Caco-2 (cell line): Measurements from ENCODE around the gene HHIPL1. TPM values are rescaled to one million over a fixed set of nuclear protein-coding genes. Genes with fewer than 3 reads are reported as not detected.

ENCODE experiments used
- BruUV-seq: library from RNA; stranded (reverse); fragments of 400-500 nt; replicated peaks from 2 replicates; lab custom pipeline; 2021; lab: Mats Ljungman, UMichigan
- CTCF ChIA-PET: fragments of 300-600 bp; sonication (Branson Sonifier 250); formaldehyde crosslinking; loops from one replicate; lab custom pipeline; 2022; ENCODE audit warnings: antibody characterized with exemption; lab: Charles Lee
- POLR2A ChIA-PET: fragments of 300-600 bp; sonication (Branson Sonifier 250); formaldehyde crosslinking; loops from one replicate; lab custom pipeline; 2022; ENCODE audit warnings: antibody characterized with exemption; lab: Charles Lee
- DNase-seq, 2 experiments: peaks; one replicate each; pipeline versions ENCODE4 v3.0.0 to v3.0.0-alpha.2; 2020 to 2022
- H3K27me3 ChIP-seq: replicated peaks from 2 replicates; pipeline ENCODE4 v1.6.0; 2011; ENCODE audit warnings: low read length; ENCODE audit not compliant: control insufficient read depth, insufficient read depth
- H3K36me3 ChIP-seq: 2 replicates; pipeline ENCODE4 v1.5.1; 2011; ENCODE audit warnings: low read length; ENCODE audit not compliant: control insufficient read depth, insufficient read depth
- H3K4me1 ChIP-seq: fragments of 250-450 bp; sonication (Bioruptor Pico); 2 replicates; pipeline ENCODE4 v1.5.1; 2020; ENCODE audit warnings: mild to moderate bottlenecking
- H3K4me3 ChIP-seq: 2 replicates; pipeline ENCODE4 v1.5.1; 2011; ENCODE audit warnings: low read depth, mild to moderate bottlenecking, control low read depth, low read length
- H3K9me3 ChIP-seq: fragments of 250-450 bp; sonication (Bioruptor Pico); 2 replicates; pipeline ENCODE4 v1.5.1; 2020; ENCODE audit warnings: mild to moderate bottlenecking, moderate library complexity
- H3K27ac Mint-ChIP-seq: one replicate; pipeline ENCODE4 v1.8.0; 2022; ENCODE audit warnings: mixed read lengths; ENCODE audit not compliant: unreplicated experiment
- H3K27me3 Mint-ChIP-seq: one replicate; pipeline ENCODE4 v1.8.0; 2022; ENCODE audit warnings: mixed read lengths; ENCODE audit not compliant: insufficient read depth, unreplicated experiment
- H3K36me3 Mint-ChIP-seq: one replicate; pipeline ENCODE4 v1.8.0; 2022; ENCODE audit warnings: mild to moderate bottlenecking, mixed read lengths; ENCODE audit not compliant: insufficient read depth, unreplicated experiment
- H3K4me1 Mint-ChIP-seq: one replicate; pipeline ENCODE4 v1.8.0; 2022; ENCODE audit warnings: low read depth, mixed read lengths; ENCODE audit not compliant: unreplicated experiment
- H3K4me3 Mint-ChIP-seq: one replicate; pipeline ENCODE4 v1.8.0; 2022; ENCODE audit warnings: mild to moderate bottlenecking, moderate library complexity, mixed read lengths; ENCODE audit not compliant: unreplicated experiment
- H3K9me3 Mint-ChIP-seq: one replicate; pipeline ENCODE4 v1.8.0; 2022; ENCODE audit warnings: mixed read lengths; ENCODE audit not compliant: unreplicated experiment
- CTCF ChIP-seq, 2 experiments: fragments of 200-600 bp in 1 of 2; IDR thresholded peaks; 1 replicate in 1 of 2; 2 replicates in 1 of 2; pipeline versions ENCODE4 v1.5.1 to v1.8.0; 2011 to 2022; ENCODE audit warnings: antibody characterized with exemption in 1 of 2, control low read depth in 1 of 2, inconsistent platforms in 1 of 2, low read depth in 1 of 2, low read length in 1 of 2, mild to moderate bottlenecking in 1 of 2, moderate library complexity in 1 of 2; ENCODE audit not compliant: insufficient read depth in 1 of 2, severe bottlenecking in 1 of 2, unreplicated experiment in 1 of 2
- intact Hi-C: fragments of 100-400 bp; cut with micrococcal nuclease; formaldehyde crosslinking; loops from one replicate; pipeline ENCODE4 v1.10.0; 2022; ENCODE audit not compliant: unreplicated experiment
- total RNA-seq: library from RNA; stranded (reverse); gene quantifications from 2 replicates; pipeline ENCODE4 v1.2.3, GENCODE V29; 2022

HHIPL1 gene
- total RNA-seq, 1 experiment from 2014 or later: 2.9 TPM

- Mint-ChIP-seq H3K4me1 (peaks cover 2% of the 10 kb centered on the region), H3K27ac (no peak overlapping the region), H3K36me3 (peaks cover 1% of the 10 kb centered on the region), H3K4me3 (no peak overlapping the region), H3K9me3 (no peaks in the 10 kb centered on the region), H3K27me3 (peaks cover 3% of the 10 kb centered on the region)
- Histone ChIP-seq H3K4me1 (0 out of 2 replicates have a peak, but pooled peaks cover under 1% of the 10 kb centered on the region), H3K4me3 (no peak overlapping the region), H3K36me3 (no peaks in the 10 kb centered on the region), H3K9me3 (peaks cover 15% of the 10 kb centered on the region), H3K27me3 (no peaks in the 10 kb centered on the region)
- no peak for TF ChIP-seq CTCF (IDR thresholded peaks at IDR 0.05; ENCODE audit: insufficient read depth in 1 of 2, low read depth in 1 of 2, low read length in 1 of 2, severe bottlenecking in 1 of 2, unreplicated experiment in 1 of 2)
- BruUV-seq: no TSS peak
- POLR2A ChIA-PET: no interaction called here
- intact Hi-C loops: no loop called here
- CTCF ChIA-PET: no interaction called here
- DNase-seq: no peak
Measured at GRCh38 chr14:99677231-99678140, 32.6 kb downstream of the HHIPL1 start.

GRCh38 chr14:99678198-99678597, 33.3 kb downstream of the HHIPL1 start:
- Mint-ChIP-seq H3K4me1 (peaks cover 7% of the 10 kb centered on the region), H3K9me3 (no peaks in the 10 kb centered on the region), H3K27me3 (peaks cover 3% of the 10 kb centered on the region), H3K4me3 (no peak overlapping the region), H3K27ac (no peak overlapping the region), H3K36me3 (peaks cover 6% of the 10 kb centered on the region)
- peaks cover 15% of the 10 kb centered on the region for H3K9me3 ChIP-seq
- ChIA-PET CTCF (no interaction called here), POLR2A (no interaction called here)
- H3K4me3 ChIP-seq: no peak overlapping the region
- H3K36me3 ChIP-seq: no peaks in the 10 kb centered on the region
- H3K4me1 ChIP-seq: peaks cover 7% of the 10 kb centered on the region; the same call in 1 of the 2 replicates
- no peak for DNase-seq
- no peaks in the 10 kb centered on the region for H3K27me3 ChIP-seq
- no peak for TF ChIP-seq CTCF (IDR thresholded peaks at IDR 0.05; ENCODE audit: insufficient read depth in 1 of 2, low read depth in 1 of 2, low read length in 1 of 2, severe bottlenecking in 1 of 2, unreplicated experiment in 1 of 2)
- BruUV-seq: no TSS peak
- intact Hi-C loops: no loop called here

- ChIA-PET CTCF (no interaction called here), POLR2A (no interaction called here)
- intact Hi-C loops: no loop called here
- Mint-ChIP-seq H3K4me1 (peaks cover 7% of the 10 kb centered on the region), H3K27me3 (peaks cover 3% of the 10 kb centered on the region), H3K9me3 (no peaks in the 10 kb centered on the region), H3K27ac (no peak overlapping the region), H3K4me3 (no peak overlapping the region), H3K36me3 (peaks cover 13% of the 10 kb centered on the region)
- Histone ChIP-seq H3K4me1 (peaks cover 7% of the 10 kb centered on the region; the same call in 1 of the 2 replicates), H3K36me3 (no peaks in the 10 kb centered on the region), H3K27me3 (no peaks in the 10 kb centered on the region), H3K4me3 (no peak overlapping the region), H3K9me3 (peaks cover 15% of the 10 kb centered on the region)
- TF ChIP-seq CTCF (IDR thresholded peaks at IDR 0.05; ENCODE audit: insufficient read depth in 1 of 2, low read depth in 1 of 2, low read length in 1 of 2, severe bottlenecking in 1 of 2, unreplicated experiment in 1 of 2): no peak
- BruUV-seq: no TSS peak
- DNase-seq: no peak
Measured at GRCh38 chr14:99679111-99679510, 34.2 kb downstream of the HHIPL1 start.
